CD1c-positive myeloid dendritic cell (primary cell): ENCODE measurements around the gene RAI14.
A peak's percentile ranks its signal among the peaks of the same experiment; 100 is the strongest.

Source experiments
- DNase-seq: peaks from one replicate; pipeline ENCODE4 v3.0.0-alpha.2; 2016; ENCODE audit errors: extremely low spot score

Gene RAI14

GRCh38 chr5:34677428-34677827, 21.3 kb downstream of the RAI14 start:
- no peak for DNase-seq

GRCh38 chr5:34680896-34681295, 24.8 kb downstream of the RAI14 start:
- DNase-seq: no peak

GRCh38 chr5:34682926-34683623, 26.9 kb downstream of the RAI14 start:
- DNase-seq: no peak

- DNase-seq: no peak
These were observed 28.3 kb downstream of the RAI14 start for GRCh38 chr5:34684281-34684979.

GRCh38 chr5:34684980-34685352, 28.8 kb downstream of the RAI14 start:
- DNase-seq: no peak

- DNase-seq: no peak
These were observed 29.5 kb downstream of the RAI14 start for GRCh38 chr5:34685485-34686165.

- peak; percentile 24 for DNase-seq
These were observed 30.7 kb downstream of the RAI14 start for GRCh38 chr5:34686762-34687268.

- DNase-seq: no peak
These were observed 31.3 kb downstream of the RAI14 start for GRCh38 chr5:34687269-34688011.

GRCh38 chr5:34688015-34688810, 32.1 kb downstream of the RAI14 start:
- no peak for DNase-seq

GRCh38 chr5:34690301-34690700, 34.2 kb downstream of the RAI14 start:
- DNase-seq: no peak

- no peak for DNase-seq
These were observed 34.8 kb downstream of the RAI14 start for GRCh38 chr5:34690898-34691297.

GRCh38 chr5:34691326-34691725, 35.2 kb downstream of the RAI14 start:
- no peak for DNase-seq

- DNase-seq: no peak
These were observed 36.7 kb downstream of the RAI14 start for GRCh38 chr5:34692786-34693185.

GRCh38 chr5:34694012-34694411, 37.9 kb downstream of the RAI14 start:
- no peak for DNase-seq

GRCh38 chr5:34694685-34695084, 38.6 kb downstream of the RAI14 start:
- no peak for DNase-seq

GRCh38 chr5:34695275-34696027, 39.3 kb downstream of the RAI14 start:
- DNase-seq: no peak

GRCh38 chr5:34697308-34698108, 41.4 kb downstream of the RAI14 start:
- DNase-seq: no peak

GRCh38 chr5:34698109-34698419, 41.9 kb downstream of the RAI14 start:
- DNase-seq: no peak

- DNase-seq: no peak
These were observed 42.6 kb downstream of the RAI14 start for GRCh38 chr5:34698754-34699153.
